Medulla oblongata (tissue), 1 donor: ENCODE data around the gene ITIH5.

Source experiments
- DNase-seq: peaks from one replicate; pipeline ENCODE4 v3.0.0-alpha.2; 2015; ENCODE audit errors: extremely low spot score

The ITIH5 gene

DNA sequence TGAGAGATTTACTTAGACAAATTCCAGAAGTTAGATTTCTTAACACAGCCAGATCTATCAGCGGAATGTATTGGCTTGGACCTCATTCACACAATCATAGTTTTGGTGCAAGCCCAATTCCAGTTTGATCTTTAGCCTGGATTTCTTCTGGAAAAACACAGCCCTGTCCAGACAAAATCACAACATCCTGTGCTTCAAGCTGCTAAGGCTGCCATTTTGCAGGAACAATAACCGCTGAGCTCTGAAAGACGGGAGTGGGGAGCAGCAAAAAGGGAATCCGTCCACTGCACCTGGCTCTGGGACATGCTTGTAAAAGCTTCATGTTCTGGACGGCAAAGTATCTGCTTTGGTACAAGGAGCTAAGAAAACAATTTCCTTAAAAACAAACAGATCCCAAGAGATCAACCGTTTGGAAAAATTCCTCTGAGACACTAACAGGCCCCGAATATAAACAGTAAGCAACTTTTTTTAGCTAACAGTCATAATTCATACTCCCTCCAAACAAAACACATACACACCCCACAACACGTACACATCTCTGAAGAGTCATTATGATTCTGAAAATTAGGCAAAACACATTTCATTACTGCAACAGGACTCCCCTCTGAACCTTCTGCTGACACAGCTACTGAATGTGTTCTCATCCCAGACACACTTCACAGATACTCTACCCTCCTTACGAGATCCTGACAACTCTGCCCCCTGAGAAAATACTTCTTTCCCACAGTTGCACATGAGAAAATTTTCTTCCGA, 32.4 kb downstream of the ITIH5 start:
- DNase-seq: no peak

DNA sequence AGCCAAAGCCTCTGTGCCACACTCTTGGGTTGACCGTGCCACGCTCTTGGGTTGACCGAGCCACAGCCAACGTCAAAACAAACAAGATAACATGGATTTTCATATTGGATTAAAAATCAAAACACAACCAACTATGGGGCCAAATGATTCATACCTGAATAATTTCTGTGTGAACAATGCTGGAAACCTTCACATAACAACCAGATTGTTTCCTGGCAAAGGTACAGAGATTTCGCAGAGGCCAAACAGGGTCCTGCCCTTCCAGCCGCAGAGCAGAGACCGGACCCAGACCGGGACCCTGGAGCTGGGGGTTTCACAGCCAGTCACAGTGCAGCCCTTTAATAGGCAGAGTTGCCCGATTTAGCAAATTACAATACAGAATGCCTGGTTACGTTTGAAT, 40.5 kb downstream of the ITIH5 start:
- DNase-seq: no peak

DNA sequence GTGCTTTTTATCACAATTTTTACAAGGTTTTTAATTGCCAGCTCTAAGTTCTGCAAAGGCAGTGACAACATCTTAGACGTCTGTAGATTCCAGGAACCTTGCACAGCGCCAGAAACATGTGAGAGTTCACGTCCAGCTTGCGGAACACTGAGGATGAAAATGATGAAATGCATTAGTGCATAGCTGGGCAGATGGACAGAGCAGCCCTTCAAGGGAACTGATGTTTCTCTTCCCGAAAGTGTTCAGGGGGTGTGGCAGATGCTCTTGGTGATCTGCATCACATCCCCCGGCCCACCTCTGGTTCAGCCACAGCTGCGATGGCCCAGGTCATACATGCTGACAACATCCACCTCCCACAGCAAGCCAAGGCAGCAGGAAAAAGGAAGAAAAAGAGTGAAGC, 40.9 kb downstream of the ITIH5 start:
- no peak for DNase-seq

DNA sequence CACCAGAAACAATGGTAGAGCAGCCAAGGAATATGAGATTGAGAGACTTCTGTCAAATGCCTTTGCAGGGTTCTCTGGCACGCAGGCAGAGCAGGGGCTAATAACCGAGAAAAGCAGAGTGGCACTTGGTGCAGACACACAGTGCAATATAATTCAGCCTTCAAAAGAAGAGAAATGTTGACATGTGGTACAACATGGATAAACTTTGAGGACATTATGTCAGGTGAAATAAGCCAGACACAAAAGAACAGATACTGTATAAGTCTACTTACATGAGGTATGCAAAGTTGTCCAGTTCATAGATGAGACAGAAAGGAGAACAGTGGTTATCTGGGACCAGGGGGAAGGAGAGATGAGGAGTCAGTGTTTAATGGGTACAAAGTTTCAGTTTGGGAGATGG, 41.8 kb downstream of the ITIH5 start:
- no peak for DNase-seq

DNA sequence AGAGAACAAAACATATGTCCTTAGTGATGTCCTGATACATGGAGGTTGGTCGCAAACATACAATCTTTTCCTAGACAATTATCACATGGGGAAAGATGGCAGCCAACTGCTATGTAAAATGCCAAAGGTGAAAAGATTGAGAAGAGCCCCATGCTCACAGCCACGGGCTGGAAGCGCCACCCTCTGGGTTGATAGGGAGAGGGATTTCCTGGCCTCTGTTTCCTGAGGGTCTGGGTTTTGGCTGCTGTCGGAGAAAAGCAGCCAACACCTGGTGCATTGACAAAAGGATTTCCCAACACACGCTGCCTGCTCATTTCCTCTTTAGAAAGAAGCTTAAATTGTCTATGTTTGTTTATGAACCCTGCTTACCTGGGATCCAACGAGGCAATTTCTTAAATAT, 43.8 kb downstream of the ITIH5 start:
- peak; percentile 10 for DNase-seq

DNA sequence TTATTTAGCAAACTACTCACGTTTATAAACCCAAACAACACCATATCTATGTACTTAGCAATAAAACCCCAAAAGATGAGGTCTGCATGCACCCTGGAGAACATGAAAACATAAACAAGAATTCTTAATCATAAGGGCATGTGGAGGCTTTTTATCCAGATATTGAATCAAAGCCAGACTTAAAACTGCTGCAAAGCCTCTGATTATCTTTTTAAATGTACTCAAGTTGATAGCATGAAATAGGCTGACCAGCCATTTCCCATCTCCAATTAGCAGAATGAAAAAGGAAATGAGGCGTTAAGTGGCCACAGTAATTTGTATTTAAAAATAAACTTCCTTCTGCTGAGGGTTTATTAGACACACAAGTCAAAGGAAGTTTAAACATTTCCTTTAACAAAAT, 48.3 kb downstream of the ITIH5 start:
- DNase-seq: no peak

DNA sequence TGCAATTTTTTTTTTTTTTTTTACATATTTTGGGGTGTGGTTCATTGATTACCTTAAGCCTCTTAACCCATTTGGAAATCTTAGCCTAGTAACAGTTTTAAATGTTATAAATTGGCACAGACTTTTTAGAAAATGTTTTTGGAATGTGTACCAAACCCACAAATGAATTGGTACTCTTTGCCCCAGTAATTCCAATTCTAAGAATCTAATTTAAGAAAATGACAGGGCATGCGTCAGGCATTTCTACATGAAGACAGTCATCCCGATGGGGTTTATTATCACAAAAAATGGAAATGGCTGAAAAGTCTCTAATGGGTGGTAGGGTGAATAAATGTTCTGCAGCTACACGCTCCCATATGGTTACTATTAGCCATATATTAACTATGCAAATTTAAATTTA, 54.9 kb downstream of the ITIH5 start:
- no peak for DNase-seq

DNA sequence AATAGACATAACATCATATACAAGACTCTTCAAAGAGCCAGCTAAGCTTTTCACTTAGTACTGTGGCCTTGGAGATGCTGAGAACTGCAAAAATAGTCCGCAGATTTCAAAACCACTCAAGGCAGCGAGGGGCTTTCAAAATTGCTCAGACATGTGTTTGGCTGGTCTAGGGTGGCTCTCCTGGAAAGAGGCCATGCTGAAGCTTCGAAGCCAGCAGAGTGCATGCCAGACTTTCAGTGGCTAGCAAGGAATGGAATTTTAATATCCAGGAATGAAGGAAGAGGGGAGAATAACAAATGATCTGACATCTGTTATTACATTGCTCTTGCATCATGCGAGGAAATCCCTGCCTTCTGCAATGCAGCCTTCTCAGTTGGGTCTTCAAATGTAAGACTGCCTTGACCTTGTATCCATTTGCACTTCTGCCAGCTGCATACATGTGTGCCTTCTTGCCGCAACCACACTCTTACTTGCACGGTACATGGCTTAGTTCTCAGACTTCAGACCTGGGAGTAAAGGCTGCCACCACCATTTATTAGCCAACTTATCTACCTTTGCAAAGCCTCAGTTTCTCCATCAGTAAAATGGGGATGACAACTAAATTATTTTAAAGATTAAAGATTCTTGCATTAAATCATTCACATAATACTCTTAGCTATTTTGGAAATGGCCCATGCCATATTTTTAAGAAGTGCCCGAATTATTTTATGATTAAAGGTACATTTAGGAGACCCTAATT, 55.9 kb downstream of the ITIH5 start:
- peak; percentile 54 for DNase-seq

DNA sequence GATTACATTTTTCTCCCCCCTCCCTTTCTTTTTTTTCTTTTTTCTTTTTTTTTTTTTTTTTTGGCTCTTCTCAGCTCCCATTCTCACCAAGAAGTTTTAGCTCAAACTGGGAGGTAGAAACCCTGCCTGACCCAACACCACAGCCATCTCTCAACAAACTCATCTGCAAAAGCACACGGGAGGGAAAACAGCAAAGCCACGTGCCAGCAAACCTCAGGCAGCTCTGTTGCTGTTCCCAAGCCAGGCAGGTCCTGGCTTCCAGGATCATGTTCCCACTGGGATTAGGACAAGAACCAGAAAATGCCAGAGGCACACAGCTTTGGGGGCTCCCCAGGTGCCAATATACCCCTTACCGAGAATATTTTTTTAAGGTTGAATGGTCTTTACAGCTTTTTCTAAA, 56.7 kb downstream of the ITIH5 start:
- DNase-seq: no peak

DNA sequence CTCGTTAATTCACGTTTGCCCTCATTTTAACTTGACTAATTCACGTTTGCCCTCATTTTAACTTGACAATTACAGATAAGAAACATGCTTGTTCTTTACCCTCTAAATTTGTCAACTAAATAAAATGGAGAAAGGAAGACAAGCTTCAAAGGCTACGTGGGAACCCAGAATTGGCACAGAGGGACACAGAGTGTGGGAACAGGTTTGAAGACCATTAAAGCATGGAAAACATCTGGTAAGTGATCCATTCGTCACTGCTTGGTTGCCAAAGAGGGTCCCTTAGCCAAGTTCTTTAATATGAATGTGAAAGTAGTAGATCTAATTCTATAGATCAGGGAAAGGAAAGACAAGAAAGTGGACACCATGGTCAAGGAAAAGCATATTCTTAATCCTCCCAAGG, 57.2 kb downstream of the ITIH5 start:
- DNase-seq: no peak

DNA sequence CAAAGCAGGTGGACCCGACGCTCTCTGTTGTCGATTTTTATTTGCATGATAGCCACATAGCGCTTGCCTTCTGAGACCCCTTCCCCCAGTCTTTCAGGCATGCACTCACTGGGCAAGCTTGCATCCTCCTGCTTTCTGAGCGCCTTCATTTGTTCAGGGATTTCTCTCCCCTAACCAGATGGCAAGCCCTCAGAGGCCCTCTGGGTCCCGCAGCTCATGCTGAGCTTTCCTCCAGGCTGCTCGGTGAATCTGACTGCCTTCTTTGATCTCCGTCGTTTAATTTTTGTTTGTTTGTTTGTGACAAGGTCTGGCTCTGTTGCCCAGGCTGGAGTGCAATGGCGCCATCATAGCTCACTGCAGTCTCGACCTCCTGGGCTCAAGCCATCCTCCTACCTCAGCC, 58.8 kb downstream of the ITIH5 start:
- DNase-seq: no peak

DNA sequence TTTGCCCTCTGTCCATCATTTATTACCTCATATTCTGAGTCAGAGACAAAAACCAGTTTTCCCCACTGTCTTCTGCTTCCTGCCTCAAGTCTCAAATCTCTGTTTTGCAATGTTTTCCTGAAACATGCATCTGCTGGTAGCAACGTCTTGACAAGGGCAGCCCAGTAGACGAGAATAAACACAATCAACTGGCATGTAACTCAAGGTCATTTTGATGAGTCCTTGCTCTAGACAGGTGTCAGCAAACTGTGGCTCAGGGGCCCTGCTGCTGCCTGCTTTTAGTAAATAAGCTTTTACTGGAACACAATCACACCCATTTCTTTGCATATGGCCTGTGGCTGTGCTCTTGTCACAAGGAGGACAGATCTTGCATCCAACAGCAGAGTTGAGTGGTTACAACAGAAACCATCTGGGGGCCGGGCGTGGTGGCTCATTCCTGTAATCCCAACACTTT, 59.8 kb downstream of the ITIH5 start:
- DNase-seq: no peak

DNA sequence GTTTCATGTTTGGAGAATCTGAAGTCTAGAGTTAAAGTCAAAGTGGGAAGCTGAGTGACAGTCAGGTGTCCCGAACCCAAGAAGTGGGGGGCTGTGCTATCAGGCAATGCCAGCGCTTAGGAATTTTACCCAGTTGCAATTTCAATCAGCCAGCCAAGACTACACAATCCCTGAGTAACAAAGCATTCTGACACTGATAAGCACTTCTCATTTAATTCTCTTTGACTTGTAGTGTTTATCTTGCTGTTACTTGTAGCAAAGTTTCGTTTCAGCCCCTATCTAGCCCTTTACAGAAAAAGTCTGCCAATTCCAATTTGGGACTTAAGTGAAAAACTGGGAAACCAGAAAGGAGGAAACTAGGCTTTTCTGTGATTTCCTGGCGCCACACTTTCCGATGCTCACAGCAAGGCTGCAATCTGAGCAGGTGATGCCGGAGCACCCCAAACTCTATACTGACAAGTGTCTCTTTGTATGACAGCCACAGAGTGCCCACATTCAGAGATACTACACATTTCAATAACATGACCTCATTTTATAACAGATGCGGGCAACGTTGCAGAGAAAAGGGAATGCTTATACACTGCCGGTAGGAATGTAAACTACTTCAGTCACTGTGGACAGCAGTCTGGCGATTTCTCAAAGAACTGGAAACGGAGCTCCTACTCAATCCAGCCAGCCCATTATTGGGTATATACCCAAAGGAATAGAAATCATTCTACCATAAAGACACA, 61.0 kb downstream of the ITIH5 start:
- DNase-seq: no peak

DNA sequence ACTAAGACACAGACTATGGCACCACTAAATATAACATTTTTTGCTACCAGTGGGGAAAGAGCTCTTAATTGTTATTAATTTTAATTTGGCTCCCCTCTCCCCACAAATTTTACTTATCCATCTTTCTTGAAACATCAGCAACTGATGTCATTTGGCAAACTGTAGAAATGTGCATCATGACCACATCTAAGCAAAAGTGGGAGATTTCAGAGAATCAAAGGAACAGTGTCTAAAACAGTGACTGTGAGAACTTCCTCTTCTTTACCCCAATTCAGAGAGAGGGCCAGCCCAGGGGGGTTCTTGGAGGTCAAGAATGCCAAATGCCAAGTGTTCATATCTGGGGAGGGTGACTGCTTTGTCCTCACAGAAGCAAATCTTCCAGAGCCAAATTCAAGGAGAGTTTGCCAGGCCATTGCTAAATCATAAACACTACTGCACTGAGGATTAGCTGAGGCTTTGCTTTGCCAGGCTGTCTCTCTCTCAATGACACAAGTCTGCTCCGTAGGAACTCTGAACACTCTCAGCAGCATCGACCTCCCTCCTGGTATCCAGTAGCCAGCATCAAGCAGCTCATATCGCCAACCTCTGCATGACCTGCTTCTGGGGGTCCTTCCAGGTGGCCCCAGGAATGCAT, 65.6 kb downstream of the ITIH5 start:
- no peak for DNase-seq

DNA sequence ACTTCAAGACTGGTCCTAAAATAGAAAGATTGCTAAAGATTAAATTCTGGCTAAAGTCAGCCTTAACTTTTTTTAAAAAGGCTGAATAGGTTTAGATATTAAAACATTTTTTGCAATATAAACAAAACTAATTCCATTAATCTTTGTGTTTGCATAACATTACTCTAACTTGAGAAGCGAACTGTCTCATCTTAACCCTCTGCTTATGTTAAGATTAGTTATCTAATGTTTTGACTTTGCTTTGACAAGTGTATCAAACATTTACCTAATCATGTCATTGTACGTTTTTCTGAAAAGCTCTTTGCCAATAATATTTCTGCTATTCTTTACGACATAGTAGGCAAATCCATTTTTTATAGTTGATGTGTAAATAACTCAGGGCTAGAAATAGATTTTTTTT, 68.0 kb downstream of the ITIH5 start:
- no peak for DNase-seq

DNA sequence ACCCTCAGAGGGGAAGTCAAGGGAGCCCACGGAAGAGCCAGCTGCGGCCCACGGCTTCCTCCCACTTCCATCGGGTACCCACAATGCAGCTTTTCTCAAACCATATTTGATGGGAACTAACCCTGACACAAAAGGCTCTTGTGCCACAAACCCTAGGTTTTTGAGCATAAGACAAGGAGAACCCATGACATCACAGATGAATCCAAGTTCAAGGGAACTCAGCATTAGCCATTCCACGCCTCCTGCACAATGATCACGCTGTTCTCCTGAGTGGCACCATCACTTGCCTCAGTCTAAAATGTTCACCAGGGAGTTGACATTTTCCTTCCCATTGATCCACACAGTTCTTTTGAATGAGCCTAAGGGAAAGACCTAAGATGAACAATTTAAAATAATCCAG, 70.4 kb downstream of the ITIH5 start:
- DNase-seq: no peak

DNA sequence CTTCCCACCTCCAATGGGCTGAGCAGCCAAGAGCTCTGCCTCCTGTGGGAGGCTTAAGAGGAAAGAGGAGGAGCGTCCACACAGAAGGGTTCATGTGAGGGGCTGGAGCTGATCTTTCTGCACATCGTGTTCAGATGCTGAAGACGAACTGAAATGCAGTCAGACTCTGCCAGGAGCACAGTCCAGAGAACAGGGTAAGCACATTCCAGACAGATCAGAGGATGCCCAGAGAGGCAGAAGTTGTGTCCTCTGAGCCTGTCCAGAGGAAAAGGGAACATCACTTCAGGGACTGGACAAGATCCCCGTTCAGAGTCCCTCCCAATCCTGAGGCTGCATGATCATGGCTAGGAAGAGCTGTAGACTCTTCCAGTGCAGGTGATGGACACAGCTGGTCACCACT, 72.9 kb downstream of the ITIH5 start:
- DNase-seq: no peak

DNA sequence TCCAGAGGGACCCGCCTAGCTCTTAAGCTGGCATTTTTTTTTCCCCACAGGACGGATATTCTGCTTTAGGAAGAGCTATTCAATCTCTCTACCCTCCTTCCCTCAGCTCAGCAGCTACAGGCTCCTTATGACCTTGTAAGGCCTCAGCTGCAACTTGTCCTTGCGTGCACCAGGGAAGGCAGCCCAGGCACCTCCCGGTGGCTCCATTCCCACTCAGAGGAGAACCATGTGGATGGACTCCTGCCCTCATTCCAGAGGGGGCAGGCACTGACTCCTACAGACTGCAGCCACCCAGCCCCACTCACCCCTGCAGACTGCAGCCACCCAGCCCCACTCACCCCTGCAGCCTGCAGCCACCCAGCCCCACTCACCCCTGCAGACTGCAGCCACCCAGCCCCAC, 73.7 kb downstream of the ITIH5 start:
- peak; percentile 43 for DNase-seq

DNA sequence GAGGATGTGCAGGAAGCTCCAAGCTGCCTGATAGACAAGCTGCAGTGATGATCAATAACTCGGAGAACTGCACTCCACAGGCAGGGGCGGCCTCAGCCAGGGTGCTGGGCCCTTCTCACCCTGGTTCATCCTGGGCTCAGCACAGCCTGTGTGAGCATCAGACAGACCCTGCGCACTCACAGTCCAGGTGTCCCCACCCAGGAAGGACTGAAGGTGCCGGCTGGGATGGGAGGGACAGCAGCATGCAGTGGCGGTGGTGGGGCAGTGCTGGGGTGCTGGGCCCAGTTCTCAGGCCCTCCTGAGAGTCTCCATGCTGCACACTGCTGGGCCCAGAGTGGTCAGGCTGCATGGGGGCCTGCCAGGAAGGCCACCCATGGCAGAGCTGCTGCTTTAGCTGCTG, 74.1 kb downstream of the ITIH5 start:
- DNase-seq: no peak

DNA sequence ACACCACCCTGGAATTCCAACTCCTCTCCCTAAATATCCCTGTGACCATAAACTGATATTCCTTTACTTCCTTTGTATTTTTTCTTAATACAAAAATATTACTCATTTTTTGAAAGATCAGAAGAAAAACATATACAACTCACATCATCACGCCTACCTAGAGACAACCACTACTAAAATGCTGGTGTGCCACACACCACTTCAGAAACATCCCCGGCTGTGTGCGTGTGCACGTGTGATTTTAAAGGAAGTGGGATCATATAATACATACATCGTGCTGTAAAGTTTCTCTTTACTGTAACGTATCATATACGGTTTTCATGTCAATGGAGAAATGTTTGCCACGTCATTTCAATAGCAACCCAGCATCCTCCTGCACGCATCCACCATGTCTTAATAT, 76.5 kb downstream of the ITIH5 start:
- DNase-seq: no peak

DNA sequence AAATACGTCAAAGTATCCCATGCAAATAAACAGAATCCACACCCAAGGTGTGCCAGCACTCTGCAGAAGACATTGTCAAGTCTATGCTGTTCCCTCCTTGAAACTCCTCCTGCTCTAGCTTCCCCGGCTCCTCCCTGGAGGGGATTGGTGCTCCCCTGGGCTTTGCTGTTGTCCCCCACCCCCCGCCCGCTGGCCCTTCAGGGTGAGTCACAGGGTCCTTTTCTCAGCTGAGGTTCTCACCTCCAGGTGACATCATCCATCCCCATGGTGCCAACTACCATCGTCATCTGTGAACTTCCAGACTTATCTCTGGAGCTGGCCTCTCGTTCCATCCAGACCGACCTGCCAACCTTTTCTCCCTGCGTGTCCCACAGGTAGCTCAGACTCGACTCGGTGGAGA, 77.0 kb downstream of the ITIH5 start:
- DNase-seq: no peak

DNA sequence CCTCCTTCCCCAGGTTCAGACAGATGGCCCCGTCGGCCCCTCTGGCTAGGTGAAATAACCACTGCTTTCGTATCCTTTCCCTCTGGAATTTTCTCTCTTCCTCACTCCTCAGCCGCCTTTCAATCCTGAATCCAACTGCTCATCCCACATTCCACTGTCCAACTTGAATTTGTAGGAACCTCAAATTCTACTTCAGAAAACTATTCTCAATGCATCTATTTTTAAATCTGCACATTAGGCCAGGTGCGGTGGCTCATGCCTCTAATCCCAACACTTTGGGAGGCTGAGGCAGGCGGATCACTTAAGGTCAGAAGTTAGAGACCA, 78.9 kb downstream of the ITIH5 start:
- no peak for DNase-seq
